ENCODE results near the gene ZNF516.
A peak's percentile ranks its signal among the peaks of the same experiment; 100 is the strongest.

The ZNF516 gene

GRCh38 chr18:76442413-76443171, 52.5 kb downstream of the ZNF516 start:
- no peak for DNase-seq (ENCODE audit: low spot score)
- in situ Hi-C loops (cut with MboI; ENCODE audit: low sequenced_read_pairs, unreplicated experiment) = no loop called here
- TF ChIP-seq CTCF (IDR thresholded peaks at IDR 0.05; ENCODE audit: borderline replicate concordance, control extremely low read depth, extremely low read depth, insufficient read depth, missing control alignments) = no peak

DNA sequence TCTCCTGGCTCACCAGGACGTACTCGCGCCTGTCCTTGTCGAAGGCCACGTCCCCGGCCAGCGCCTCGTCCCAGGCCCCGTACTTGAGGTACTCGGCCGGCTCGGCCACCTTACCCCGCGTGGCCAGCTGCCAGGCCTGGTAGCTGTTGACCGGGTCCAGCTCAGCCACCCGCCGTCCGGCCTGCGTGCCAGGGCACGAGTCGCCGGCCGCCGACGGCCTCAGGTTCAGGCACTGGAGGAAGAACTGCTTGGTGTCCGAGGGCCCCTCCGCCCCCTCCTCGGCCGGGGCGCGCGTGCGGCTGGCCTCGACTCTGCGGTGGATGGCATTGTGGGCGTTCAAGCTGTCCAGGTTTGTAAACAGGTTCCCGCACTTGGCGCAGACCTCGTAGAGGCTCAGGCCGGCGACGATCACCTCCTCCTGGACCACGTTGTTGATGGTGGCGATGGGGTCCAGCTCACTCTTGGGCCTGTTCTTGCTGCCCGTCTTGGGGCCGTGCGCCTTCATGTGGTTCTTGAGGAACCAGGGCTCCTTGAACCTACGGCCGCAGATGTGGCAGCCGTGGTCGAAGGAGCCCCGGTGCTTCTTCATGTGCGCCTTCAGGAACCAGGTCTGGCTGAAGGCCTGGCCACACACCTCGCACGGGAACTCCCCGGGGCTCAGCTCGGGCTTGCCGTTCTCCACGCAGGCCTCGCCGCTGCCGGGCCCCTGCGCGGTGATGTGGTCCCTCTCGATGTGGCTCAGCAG, 53.2 kb downstream of the ZNF516 start:
- in situ Hi-C loops (cut with MboI; ENCODE audit: low sequenced_read_pairs, unreplicated experiment) = no loop called here
- TF ChIP-seq CTCF (IDR thresholded peaks at IDR 0.05; ENCODE audit: borderline replicate concordance, control extremely low read depth, extremely low read depth, insufficient read depth, missing control alignments) = no peak
- DNase-seq (ENCODE audit: low spot score) = no peak

- peak; percentile 26 for DNase-seq (ENCODE audit: low spot score)
- TF ChIP-seq CTCF (IDR thresholded peaks at IDR 0.05; ENCODE audit: borderline replicate concordance, control extremely low read depth, extremely low read depth, insufficient read depth, missing control alignments) = no peak
- in situ Hi-C loops (cut with MboI; ENCODE audit: low sequenced_read_pairs, unreplicated experiment) = no loop called here
These were observed 53.9 kb downstream of the ZNF516 start for GRCh38 chr18:76441002-76441667.

- in situ Hi-C loops (cut with MboI; ENCODE audit: low sequenced_read_pairs, unreplicated experiment) = no loop called here
- TF ChIP-seq CTCF (IDR thresholded peaks at IDR 0.05; ENCODE audit: borderline replicate concordance, control extremely low read depth, extremely low read depth, insufficient read depth, missing control alignments) = no peak
- DNase-seq (ENCODE audit: low spot score) = no peak
These were observed 57.1 kb downstream of the ZNF516 start for GRCh38 chr18:76437910-76438309.

DNA sequence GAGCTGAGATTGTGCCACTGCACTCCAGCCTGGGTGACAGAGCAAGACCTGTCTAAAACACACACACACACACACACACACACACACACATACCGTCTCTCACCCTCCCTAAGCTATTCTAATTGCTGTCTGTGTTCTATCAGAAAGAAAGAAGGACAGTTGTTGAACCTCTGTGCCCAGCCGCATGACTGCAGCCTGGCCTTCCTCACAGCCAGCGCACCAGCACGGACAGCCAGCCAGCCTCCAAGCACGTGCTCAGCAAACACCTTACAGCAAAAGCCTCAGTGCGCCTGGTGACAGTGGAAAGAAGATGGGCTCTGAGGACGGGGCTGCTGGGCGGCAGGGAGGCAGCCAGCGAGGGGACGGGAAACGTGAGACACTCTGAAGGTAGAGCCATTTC, 58.0 kb downstream of the ZNF516 start:
- no peak for DNase-seq (ENCODE audit: low spot score)
- TF ChIP-seq CTCF (IDR thresholded peaks at IDR 0.05; ENCODE audit: borderline replicate concordance, control extremely low read depth, extremely low read depth, insufficient read depth, missing control alignments) = no peak
- in situ Hi-C loops (cut with MboI; ENCODE audit: low sequenced_read_pairs, unreplicated experiment) = no loop called here

GRCh38 chr18:76436342-76436741, 58.7 kb downstream of the ZNF516 start:
- in situ Hi-C loops (cut with MboI; ENCODE audit: low sequenced_read_pairs, unreplicated experiment) = no loop called here
- DNase-seq (ENCODE audit: low spot score) = no peak
- no peak for TF ChIP-seq CTCF (IDR thresholded peaks at IDR 0.05; ENCODE audit: borderline replicate concordance, control extremely low read depth, extremely low read depth, insufficient read depth, missing control alignments)
